ENCODE results near the gene ZNF774.

Gene ZNF774

DNA sequence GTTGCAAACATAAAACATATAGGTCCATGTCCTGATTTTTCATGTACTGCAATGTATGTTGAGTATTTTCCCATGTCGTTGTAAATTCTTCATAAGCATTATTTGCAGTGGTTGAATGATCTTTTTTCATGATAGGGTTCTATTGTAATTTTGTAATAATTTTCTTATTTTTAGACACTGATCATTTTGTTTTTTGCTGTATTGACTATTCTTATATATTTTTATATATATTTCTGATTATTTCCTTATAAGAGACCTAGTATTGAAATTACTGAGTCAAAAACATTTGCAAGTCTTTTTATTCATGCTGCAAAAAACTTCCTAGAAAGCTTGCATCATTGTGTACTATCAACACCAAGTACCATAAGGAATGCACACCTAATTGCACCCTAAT, 31.2 kb upstream of the ZNF774 start:
- Histone ChIP-seq H3K4me1 (ENCODE audit: insufficient read depth, low read length) (peaks cover 6% of the 10 kb centered on the region), H3K27me3 (ENCODE audit: insufficient read depth, low read length, poor library complexity) (no peaks in the 10 kb centered on the region), H3K36me3 (ENCODE audit: insufficient read depth, low read length) (no peaks in the 10 kb centered on the region), H3K79me2 (ENCODE audit: insufficient read depth, low read length) (no peaks in the 10 kb centered on the region), H4K20me1 (ENCODE audit: insufficient read depth, low read length) (no peaks in the 10 kb centered on the region), H3K4me3 (ENCODE audit: low read depth in 1 of 2, low read length in 2 of 2) (no peak overlapping the region), H3K4me2 (ENCODE audit: insufficient read depth, low read length) (no peak overlapping the region), H3K27ac (ENCODE audit: low read length) (no peak overlapping the region), H3K9ac (ENCODE audit: low read depth, low read length) (no peak overlapping the region), H3K9me3 (ENCODE audit: insufficient read depth, low read length, severe bottlenecking) (no peaks in the 10 kb centered on the region), H2AFZ (ENCODE audit: low read depth, low read length) (no peak overlapping the region)
- no peak for DNase-seq
- TF ChIP-seq, protein P1, sequence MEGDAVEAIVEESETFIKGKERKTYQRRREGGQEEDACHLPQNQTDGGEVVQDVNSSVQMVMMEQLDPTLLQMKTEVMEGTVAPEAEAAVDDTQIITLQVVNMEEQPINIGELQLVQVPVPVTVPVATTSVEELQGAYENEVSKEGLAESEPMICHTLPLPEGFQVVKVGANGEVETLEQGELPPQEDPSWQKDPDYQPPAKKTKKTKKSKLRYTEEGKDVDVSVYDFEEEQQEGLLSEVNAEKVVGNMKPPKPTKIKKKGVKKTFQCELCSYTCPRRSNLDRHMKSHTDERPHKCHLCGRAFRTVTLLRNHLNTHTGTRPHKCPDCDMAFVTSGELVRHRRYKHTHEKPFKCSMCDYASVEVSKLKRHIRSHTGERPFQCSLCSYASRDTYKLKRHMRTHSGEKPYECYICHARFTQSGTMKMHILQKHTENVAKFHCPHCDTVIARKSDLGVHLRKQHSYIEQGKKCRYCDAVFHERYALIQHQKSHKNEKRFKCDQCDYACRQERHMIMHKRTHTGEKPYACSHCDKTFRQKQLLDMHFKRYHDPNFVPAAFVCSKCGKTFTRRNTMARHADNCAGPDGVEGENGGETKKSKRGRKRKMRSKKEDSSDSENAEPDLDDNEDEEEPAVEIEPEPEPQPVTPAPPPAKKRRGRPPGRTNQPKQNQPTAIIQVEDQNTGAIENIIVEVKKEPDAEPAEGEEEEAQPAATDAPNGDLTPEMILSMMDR (IDR thresholded peaks at IDR 0.05; ENCODE audit: borderline replicate concordance, extremely low read depth, low read length, poor library complexity, severe bottlenecking) = no peak
- TF ChIP-seq EZH2 (IDR thresholded peaks at IDR 0.05; ENCODE audit: borderline replicate concordance, low read depth, low read length, severe bottlenecking) = no peak
- ATAC-seq (ENCODE audit: insufficient read depth, low read depth) = no peak

DNA sequence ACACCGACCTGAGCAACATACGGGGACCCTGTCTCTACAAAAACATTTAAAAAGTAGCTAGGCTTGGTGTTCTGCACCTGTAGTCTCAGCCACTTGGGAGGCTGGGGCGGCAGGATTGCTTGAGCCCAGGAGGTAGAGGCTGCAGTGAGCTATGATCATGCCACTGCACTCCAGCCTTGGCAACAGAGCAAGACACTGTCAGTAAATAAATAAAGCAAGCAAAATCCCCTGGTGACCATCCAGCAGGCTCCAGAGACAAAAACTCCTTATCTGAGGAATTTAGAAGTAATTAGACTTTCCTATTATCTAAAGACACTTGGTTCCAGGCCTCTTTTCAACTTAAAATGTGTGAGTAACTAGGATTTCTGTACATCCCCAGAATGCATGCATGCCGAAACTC, 29.5 kb upstream of the ZNF774 start:
- ATAC-seq (ENCODE audit: insufficient read depth, low read depth) = no peak
- H3K4me2 ChIP-seq (ENCODE audit: insufficient read depth, low read length) = no peak overlapping the region
- no peaks in the 10 kb centered on the region for H3K36me3 ChIP-seq (ENCODE audit: insufficient read depth, low read length)

GRCh38 chr15:90325726-90326125, 26.4 kb upstream of the ZNF774 start:
- DNase-seq (no peak), ATAC-seq (ENCODE audit: insufficient read depth, low read depth) (no peak)
- no peaks in the 10 kb centered on the region for H3K79me2 ChIP-seq (ENCODE audit: insufficient read depth, low read length)
- no peak overlapping the region for H3K4me3 ChIP-seq (ENCODE audit: low read depth in 1 of 2, low read length in 2 of 2)
- no peaks in the 10 kb centered on the region for H4K20me1 ChIP-seq (ENCODE audit: insufficient read depth, low read length)
- no peak overlapping the region for H3K4me2 ChIP-seq (ENCODE audit: insufficient read depth, low read length)
- no peak overlapping the region for H2AFZ ChIP-seq (ENCODE audit: low read depth, low read length)
- TF ChIP-seq EZH2 (IDR thresholded peaks at IDR 0.05; ENCODE audit: borderline replicate concordance, low read depth, low read length, severe bottlenecking) = no peak
- TF ChIP-seq, protein P1 (IDR thresholded peaks at IDR 0.05; ENCODE audit: borderline replicate concordance, extremely low read depth, low read length, poor library complexity, severe bottlenecking) = no peak
- H3K27me3 ChIP-seq (ENCODE audit: insufficient read depth, low read length, poor library complexity) = no peaks in the 10 kb centered on the region
- no peaks in the 10 kb centered on the region for H3K4me1 ChIP-seq (ENCODE audit: insufficient read depth, low read length)
- no peak overlapping the region for H3K9ac ChIP-seq (ENCODE audit: low read depth, low read length)
- H3K9me3 ChIP-seq (ENCODE audit: insufficient read depth, low read length, severe bottlenecking) = no peaks in the 10 kb centered on the region
- H3K27ac ChIP-seq (ENCODE audit: low read length) = no peak overlapping the region
- H3K36me3 ChIP-seq (ENCODE audit: insufficient read depth, low read length) = no peaks in the 10 kb centered on the region

More for the DNA sequence above, 29.5 kb upstream of the ZNF774 start:
- Histone ChIP-seq H3K27me3 (ENCODE audit: insufficient read depth, low read length, poor library complexity) (no peaks in the 10 kb centered on the region), H3K9me3 (ENCODE audit: insufficient read depth, low read length, severe bottlenecking) (no peaks in the 10 kb centered on the region), H3K4me1 (ENCODE audit: insufficient read depth, low read length) (peaks cover 6% of the 10 kb centered on the region), H3K79me2 (ENCODE audit: insufficient read depth, low read length) (no peaks in the 10 kb centered on the region), H2AFZ (ENCODE audit: low read depth, low read length) (no peak overlapping the region), H3K4me3 (ENCODE audit: low read depth in 1 of 2, low read length in 2 of 2) (no peak overlapping the region), H4K20me1 (ENCODE audit: insufficient read depth, low read length) (no peaks in the 10 kb centered on the region), H3K27ac (ENCODE audit: low read length) (no peak overlapping the region), H3K9ac (ENCODE audit: low read depth, low read length) (no peak overlapping the region)
- DNase-seq = no peak
- TF ChIP-seq, protein P1 (IDR thresholded peaks at IDR 0.05; ENCODE audit: borderline replicate concordance, extremely low read depth, low read length, poor library complexity, severe bottlenecking) = no peak
- no peak for TF ChIP-seq EZH2 (IDR thresholded peaks at IDR 0.05; ENCODE audit: borderline replicate concordance, low read depth, low read length, severe bottlenecking)

DNA sequence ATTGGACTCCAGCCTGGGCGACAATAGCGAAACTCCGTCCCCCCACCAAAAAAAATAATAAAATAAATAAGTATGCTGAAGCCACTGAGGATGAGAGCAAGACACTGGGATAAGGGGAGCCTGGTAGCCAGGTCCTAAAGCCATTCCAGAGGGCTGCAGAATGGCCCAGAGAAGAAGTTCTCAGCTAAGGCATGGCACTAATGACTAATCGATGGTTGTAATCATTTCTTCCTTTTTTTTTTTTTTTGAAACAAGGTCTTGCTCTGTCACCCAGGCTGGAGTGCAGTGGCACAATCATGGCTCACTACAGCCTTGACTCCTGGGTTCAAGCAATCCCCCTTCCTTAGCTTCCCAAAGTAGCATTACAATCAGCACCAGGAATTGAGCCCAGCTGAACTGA, 25.6 kb upstream of the ZNF774 start:
- no peaks in the 10 kb centered on the region for H3K4me1 ChIP-seq (ENCODE audit: insufficient read depth, low read length)
- H3K36me3 ChIP-seq (ENCODE audit: insufficient read depth, low read length) = no peaks in the 10 kb centered on the region
- no peaks in the 10 kb centered on the region for H4K20me1 ChIP-seq (ENCODE audit: insufficient read depth, low read length)
- no peak overlapping the region for H3K9ac ChIP-seq (ENCODE audit: low read depth, low read length)
- H2AFZ ChIP-seq (ENCODE audit: low read depth, low read length) = no peak overlapping the region
- no peaks in the 10 kb centered on the region for H3K27me3 ChIP-seq (ENCODE audit: insufficient read depth, low read length, poor library complexity)
- H3K4me3 ChIP-seq (ENCODE audit: low read depth in 1 of 2, low read length in 2 of 2) = no peak overlapping the region
- H3K9me3 ChIP-seq (ENCODE audit: insufficient read depth, low read length, severe bottlenecking) = no peaks in the 10 kb centered on the region
- no peak overlapping the region for H3K27ac ChIP-seq (ENCODE audit: low read length)
- TF ChIP-seq EZH2 (IDR thresholded peaks at IDR 0.05; ENCODE audit: borderline replicate concordance, low read depth, low read length, severe bottlenecking) = no peak
- TF ChIP-seq, protein P1 (IDR thresholded peaks at IDR 0.05; ENCODE audit: borderline replicate concordance, extremely low read depth, low read length, poor library complexity, severe bottlenecking) = no peak
- no peak for DNase-seq
- no peaks in the 10 kb centered on the region for H3K79me2 ChIP-seq (ENCODE audit: insufficient read depth, low read length)
- ATAC-seq (ENCODE audit: insufficient read depth, low read depth) = no peak
- no peak overlapping the region for H3K4me2 ChIP-seq (ENCODE audit: insufficient read depth, low read length)

Measured in DND-41 (cell line).